GM13976 (cell line): ENCODE results near the gene TEX52.
A peak's percentile ranks its signal among the peaks of the same experiment; 100 is the strongest.

ENCODE experiments used
- DNase-seq: peaks from one replicate; pipeline ENCODE4 v3.0.0; 2012; ENCODE audit warnings: low spot score
- CTCF ChIP-seq: IDR thresholded peaks from 2 replicates; pipeline ENCODE4 v1.5.1; 2012; ENCODE audit warnings: borderline replicate concordance, mild to moderate bottlenecking; ENCODE audit not compliant: insufficient read depth; ENCODE audit errors: extremely low read depth, missing control alignments, control extremely low read depth
- in situ Hi-C: fragments of 300-500 bp; cut with MboI; formaldehyde crosslinking; loops from one replicate; pipeline ENCODE4 v1.12.0; 2022; ENCODE audit warnings: low sequenced_read_pairs, mixed read lengths, inconsistent platforms; ENCODE audit not compliant: unreplicated experiment

TEX52 gene

GRCh38 chr12:2886768-2887450 is 30.1 kb upstream of the TEX52 start:
- TF ChIP-seq CTCF = no peak
- in situ Hi-C loops = no loop called here
- no peak for DNase-seq

- no peak for TF ChIP-seq CTCF
- in situ Hi-C loops = no loop called here
- DNase-seq = no peak
These were observed 28.0 kb upstream of the TEX52 start for GRCh38 chr12:2884810-2885209.

GRCh38 chr12:2879853-2880252 is 23.0 kb upstream of the TEX52 start:
- in situ Hi-C loops = no loop called here

GRCh38 chr12:2877953-2878732 is 21.3 kb upstream of the TEX52 start:
- TF ChIP-seq CTCF = no peak
- in situ Hi-C loops = no loop called here
- DNase-seq = no peak

More at GRCh38 chr12:2879853-2880252, 23.0 kb upstream of the TEX52 start:
- TF ChIP-seq CTCF = no peak
- DNase-seq = no peak

- in situ Hi-C loops = no loop called here
- DNase-seq = peak; percentile 95
- no peak for TF ChIP-seq CTCF
These were observed 20.5 kb upstream of the TEX52 start, which contains the start of the genes FOXM1 and RHNO1 for GRCh38 chr12:2877047-2877952. TSS of gene FOXM1 (minus strand) at chr12:2877174. CDS start at chr12:2874478, 2,696 bp downstream. TSS of gene RHNO1 (plus strand) at chr12:2877223. CDS start at chr12:2885367, 8,144 bp downstream.
